ENCODE results near the gene PPP1R12C.
"Not testable (repeated sequence)": the region's sequence is repeated elsewhere in the genome, so short reads cannot be mapped to it uniquely, and the experiment has no call there.

Gene PPP1R12C

DNA sequence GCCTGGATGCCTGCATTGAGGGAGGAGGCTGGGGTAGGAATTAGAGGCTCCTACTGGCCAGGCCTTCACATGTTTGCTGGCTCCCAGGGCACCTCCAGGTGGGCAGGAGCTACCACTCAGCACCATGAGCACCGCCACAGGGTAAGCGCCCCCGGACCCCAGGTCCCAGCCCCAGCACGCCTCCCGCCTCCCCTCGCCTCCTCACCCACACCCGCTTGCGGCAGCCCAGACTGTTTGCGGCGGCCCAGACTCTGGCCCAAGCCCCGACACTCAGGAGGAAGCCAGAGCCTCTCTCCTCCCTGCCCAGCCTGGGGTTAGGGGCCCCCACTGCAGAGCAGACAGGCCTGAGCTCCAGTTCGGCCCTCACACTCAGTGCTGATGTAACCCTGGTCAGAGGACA lies 41.1 kb downstream of the PPP1R12C start:
- DNase-seq (ENCODE audit: low read depth, low spot score), result no peak

DNA sequence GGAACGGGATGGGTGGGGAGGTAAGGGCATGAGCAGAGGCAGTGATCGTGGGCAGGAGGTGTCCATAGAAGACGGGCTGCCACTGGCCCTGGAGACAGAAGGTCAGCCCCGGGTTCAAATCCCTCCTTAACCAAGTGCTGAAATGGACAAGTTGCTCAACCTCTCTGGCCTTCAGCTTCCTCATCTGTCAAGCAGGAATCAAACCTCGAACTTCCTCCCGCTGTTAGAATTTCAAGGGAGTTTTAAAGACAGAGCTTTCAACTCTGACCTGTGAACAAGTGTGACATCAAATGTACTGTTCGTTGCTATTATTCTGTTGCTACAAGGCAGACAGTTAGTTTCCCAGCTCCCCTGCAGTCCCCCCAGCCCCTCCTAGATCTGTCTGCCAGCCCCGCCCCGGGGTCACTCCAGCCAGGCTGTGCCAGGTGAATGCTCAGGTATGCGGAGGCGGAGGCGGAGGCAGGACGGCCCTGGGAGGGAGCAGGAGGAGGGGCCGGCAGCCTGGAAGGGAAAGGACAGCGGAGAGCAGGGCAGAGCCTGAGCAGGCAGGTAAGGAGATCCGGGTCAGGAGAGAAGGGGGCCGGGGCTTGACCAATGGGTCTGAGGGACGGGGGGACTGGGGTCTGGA lies 42.0 kb downstream of the PPP1R12C start, which contains the start of gene EPS8L1:
TSS of gene EPS8L1 (plus strand) at position 499 of the 628 bp plus-strand sequence. CDS start 576 bp downstream, outside the sequence.
- no peak for DNase-seq (ENCODE audit: low read depth, low spot score)

DNA sequence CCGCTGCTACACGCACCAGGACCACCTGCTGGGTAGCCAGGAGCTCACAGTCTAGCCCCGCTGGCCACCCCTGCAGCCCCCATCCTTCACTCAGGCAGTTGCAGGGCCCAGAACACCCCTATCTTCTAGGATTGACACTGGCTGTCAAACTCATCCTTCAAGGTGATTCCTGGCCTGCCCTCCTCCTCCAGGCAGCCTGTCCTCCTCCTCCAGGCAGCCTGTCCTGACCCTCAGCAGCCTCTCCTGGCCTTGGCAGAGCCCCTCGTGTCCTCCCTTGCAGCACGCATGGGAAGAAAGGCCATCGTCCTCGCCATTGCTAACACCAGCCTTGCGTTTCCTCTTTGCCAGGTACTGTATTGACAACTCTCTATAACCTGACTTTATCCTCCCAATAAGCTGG lies 45.5 kb downstream of the PPP1R12C start:
- DNase-seq (ENCODE audit: low read depth, low spot score), result no peak

DNA sequence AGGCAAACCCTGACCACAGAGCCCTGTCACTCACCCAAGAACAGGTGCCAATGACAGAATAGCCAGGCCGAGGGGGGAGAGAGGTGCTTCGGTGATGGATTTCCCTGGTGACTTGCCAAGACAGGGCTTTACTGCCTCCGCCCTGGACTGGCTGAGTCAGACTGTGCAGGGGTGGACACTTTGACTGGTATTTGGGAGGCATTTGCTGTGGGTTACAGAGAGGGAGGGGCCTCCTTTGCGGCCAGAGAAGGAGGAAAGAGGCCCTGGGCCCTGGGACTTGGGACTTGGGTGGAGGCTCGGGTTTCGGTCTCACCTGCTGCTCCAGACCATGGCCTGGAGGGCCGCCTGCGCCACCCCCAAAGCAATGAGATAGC lies 46.3 kb downstream of the PPP1R12C start:
- no peak for DNase-seq (ENCODE audit: low read depth, low spot score)

DNA sequence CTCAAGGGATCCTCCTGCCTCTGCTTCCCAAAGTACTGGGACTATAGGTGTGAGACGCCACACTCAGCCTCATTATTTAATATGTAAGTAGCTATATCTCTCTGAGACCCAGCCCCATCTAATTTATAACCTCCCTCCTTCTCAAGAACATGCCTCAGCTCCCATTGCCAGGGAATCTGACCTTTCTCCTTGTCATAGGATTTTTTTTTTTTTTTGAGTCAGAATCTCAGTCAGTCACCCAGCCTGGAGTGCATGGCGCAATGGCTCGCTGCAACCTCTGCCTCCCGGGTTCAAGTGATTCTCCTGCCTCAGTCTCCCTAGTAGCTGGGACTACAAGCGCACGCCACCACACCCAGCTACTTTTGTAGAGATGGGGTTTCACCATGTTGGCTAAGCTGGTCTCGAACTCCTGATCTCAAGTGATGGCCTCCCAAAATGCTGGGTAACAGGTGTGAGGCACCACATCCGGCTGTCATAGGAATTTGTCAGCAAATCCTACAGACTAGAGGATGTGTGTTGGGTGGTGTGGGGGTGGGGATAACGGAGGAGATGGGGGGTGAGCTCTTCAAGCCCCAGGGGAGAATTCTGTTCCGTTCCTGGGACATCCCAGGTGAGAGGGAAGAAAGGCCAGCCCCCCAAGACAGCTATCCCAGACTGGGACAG lies 46.8 kb downstream of the PPP1R12C start:
- no peak for DNase-seq (ENCODE audit: low read depth, low spot score)

DNA sequence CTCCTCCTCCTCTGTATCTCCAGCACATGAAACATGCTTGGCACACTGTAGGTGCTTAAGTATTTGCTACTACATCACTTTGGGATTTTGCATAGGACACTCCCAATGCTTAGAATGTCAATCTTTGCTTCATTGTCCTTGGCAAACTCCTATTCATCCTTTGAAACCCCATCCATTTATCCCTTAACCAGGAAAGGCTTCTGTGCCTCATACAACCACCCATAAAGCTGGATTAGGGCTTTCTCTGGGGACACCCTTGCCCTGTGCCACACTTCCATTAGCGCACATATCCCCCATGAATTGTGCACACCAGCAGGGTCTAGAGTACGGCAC lies 47.6 kb downstream of the PPP1R12C start:
- no peak for DNase-seq (ENCODE audit: low read depth, low spot score)

DNA sequence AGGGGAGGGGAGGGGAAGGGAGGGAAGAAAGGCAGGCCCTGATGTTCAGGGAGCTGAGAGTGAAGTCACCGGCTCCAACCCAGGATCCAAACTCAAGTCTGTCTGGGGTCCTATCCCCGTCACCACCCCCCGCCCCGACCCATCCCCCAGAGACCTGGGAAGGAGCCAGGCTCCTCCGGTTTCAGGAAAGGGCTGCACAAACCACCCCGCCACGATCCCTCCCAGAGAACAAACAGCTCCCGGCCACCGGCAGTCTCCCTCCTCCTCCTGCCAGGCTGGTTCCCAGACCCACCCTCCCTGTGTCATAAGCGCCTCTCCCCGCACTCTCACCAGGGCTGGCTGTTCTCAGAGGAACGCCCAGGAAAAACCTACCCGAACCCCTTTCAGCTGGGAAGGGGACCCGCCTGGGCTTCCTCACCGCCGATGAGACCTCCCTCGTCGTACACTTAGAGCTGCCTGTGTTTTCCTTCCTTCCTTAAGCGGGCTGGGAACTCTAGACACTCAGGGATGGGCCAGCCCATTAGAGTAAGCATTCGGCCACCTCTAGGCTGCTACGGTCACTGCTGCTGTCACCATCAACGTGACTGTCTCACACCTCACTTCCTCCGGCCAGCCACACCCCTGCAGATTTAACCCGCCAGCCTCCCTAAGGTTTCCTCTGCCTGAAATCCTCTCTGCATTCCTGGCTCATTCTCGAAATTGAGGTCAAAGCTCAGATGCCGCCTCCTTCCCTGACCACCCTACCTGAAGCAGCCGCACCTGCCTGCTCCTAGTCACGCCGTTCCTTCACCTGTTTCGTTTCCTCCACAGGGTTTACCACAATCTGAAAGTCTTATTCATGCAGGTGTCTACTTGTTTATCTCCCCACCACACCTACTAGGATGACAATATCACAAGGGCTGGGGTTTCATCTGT lies 48.2 kb downstream of the PPP1R12C start:
- DNase-seq (ENCODE audit: low read depth, low spot score), result no peak

DNA sequence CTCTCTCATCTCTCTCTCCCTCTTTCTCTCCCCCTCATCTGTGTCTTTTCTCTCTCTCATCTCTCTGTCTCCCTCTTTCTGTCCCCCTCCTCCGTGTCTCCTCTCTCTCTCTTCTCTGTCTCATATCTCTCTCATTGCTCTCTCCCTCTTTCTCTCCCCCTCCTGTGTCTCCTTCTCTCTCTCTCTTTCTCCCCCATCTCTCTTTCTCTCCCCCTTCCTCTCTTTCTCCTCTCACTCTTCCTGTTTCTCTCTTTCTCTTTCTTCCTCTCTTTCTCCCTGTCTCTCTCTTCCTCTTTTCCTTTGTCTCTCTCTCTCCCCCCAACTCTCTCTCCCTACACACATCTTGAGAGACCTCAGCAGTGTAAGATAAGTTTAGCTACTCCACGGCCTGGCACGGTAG lies 49.6 kb downstream of the PPP1R12C start:
- no peak for DNase-seq (ENCODE audit: low read depth, low spot score)

DNA sequence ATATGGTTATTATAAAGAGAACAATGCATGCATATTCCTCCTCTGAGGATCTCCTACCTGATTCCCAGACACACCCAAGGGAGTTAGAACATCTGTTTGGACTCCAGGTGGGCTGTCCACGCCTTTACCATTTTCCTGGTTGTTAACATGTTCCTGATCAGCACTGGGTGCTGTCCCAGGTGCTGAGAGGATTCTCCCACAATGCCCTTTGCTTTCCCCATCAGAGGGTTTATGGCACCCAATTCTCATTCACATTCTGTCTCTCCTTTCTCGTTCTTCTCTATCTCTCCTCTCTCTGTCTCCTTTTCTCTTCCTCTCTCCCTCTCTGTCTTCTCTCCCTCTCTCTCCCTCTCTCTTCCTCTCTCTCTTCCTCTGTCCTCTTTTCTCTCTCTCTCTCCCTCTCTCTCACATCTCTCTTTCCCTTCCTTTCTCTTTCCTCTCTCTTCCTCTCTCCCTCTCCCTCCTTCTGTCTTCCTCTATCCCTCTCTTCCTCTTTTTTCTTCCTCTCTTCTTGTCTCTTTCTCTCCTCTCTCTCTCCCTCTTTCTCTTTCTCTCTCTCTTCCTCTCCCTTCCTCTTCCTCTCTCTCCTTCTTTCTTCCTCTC lies 51.2 kb downstream of the PPP1R12C start:
- no peak for DNase-seq (ENCODE audit: low read depth, low spot score)

DNA sequence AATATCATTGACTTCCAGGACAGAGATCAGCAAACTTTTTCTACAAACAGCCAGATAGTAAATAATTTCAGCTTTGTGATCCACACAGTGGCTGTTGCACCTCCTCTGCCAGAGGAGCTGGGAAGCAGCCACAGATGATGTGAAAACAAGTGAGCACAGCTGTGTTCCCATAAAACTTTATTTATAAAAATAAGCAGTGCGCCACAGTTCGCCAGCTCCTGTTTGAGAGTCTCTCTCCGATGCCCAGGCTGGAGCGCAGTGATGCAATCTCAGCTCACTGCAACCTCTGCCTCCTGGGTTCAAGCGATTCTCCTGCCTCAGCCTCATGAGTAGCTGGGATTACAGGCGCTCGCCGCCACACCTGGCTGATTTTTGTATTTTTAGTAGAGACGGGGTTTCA lies 51.9 kb downstream of the PPP1R12C start:
- not testable (repeated sequence) for DNase-seq (ENCODE audit: low read depth, low spot score)

DNA sequence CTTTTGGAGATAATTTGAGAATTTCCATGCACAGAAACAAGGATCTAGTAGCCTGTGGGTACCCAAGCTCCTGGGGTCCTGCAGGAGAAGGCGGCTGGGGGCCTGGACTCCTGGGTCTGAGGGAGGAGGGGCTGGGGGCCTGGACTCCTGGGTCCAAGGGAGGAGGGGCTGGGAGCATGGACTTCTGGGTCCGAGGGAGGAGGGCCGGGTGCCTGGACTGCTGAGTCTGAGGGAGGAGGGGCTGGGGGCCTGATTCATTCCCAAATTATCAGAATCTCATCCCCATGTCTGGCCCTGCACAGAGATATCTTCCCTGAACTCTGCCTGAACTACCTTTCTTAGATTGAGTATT lies 54.0 kb downstream of the PPP1R12C start:
- no peak for DNase-seq (ENCODE audit: low read depth, low spot score)

DNA sequence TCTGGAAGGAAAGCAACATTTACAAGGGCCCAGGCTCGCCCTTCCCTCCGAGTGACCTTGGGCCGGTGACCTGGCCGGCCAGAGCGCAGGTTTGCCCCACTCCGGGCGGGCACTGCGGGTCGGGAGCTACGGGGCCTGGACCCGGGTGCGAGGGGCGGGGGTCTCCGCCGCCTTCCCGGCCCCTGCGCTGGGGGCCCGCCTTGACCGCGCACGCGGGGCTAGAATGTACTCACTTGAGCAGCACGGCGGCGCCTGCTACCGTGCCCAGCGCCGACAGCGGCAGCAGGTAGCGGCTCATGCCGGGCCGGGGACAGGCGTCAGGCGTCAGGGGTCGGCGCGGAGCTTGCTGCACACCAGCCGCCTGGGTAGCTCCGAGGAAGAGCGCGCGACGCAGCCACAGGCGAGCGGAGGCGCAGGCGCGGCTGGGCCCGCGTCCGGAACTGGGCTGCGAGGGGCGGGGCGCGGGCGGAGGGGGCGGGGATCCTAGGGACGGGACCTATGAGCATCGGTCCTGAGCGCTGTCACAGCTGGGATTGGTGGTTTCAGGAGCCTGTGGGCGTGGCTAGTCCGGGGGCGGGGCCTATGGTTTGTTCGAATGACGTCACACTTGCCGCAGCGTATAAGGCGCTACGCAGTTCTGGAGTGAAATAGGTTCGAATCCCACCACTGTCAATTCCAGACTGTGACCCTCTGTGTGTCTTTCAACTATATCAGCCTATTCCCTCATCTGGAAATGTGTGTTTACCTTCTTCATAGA lies 54.5 kb downstream of the PPP1R12C start, which contains the start of gene RDH13:
TSS of gene RDH13 (minus strand) at position 414 of the 757 bp plus-strand sequence. CDS start at position 298, 116 bp downstream.
- DNase-seq (ENCODE audit: low read depth, low spot score), result peak; percentile 99

DNA sequence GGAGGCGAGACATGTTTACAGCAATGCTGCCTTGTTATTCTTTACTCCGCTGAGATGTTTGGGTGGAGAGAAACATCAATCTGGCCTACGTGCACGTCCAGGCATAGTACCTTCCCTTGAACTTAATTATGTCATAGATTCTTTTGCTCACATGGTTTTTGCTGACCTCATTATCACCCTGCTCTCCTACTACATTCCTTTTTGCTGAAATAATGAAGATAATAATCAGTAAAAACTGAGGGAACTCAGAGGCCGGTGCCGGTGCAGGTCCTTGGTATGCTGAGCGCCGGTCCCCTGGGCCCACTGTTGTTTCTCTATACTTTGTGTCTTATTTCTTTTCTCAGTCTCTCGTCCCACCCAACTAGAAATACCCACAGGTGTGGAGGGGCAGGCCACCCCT lies 57.1 kb downstream of the PPP1R12C start:
- DNase-seq (ENCODE audit: low read depth, low spot score), result not testable (repeated sequence)

DNA sequence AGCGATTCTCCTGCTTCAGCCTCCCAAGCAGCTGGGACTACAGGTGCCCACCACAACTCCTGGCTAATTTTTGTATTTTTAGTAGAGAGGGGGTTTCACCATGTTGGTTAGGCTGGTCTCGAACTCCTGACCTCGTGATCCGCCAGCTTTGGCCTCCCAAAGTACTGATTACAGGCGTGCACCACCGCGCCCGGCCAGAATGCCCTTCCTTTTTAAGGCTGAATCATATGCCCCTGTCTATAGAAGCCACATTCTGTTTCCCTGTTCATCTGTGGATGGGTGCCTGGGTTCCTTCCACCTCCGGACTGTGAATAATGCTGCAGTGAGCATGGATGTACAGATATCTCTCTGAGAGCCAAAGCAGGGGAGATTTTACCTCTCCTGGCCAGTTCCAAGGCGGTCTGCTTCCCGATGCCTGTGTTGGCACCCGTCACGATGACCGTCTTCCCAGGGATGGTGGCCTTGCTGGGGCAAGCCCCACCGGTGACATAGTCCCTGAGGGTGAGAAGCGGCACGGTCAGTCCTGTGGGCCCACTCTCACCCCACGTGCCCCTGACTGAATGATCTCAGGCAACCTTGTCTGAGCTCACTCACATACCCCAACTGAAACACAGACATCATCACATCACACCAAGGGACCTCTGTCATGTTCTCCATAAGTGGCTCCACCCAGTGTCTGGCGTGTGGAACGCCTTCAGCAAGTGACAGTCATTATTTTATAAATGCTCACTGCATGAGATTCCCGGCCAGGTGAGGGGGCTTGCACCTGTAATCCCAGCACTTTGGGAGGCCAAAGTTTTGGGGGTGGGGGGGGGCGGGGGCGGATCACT lies 58.4 kb downstream of the PPP1R12C start:
- DNase-seq (ENCODE audit: low read depth, low spot score), result no peak

DNA sequence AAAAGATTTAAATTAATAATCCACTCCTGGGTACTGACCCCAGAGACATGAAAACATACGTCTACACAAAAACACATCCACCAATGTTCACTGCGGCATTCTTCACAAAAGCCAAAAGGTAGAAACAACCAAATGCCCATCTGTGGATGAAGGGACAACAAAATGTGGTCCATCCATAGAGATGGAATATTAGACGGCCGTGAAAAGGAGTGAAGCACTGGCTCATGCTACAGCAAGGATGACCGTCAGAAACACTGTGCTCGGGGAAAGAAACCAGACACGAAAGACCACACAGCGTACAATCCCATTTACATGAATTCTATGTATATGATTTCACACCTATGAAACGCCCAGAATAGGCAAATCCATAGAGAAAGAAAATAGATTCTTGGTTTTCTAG lies 60.6 kb downstream of the PPP1R12C start:
- DNase-seq (ENCODE audit: low read depth, low spot score), result no peak

DNA sequence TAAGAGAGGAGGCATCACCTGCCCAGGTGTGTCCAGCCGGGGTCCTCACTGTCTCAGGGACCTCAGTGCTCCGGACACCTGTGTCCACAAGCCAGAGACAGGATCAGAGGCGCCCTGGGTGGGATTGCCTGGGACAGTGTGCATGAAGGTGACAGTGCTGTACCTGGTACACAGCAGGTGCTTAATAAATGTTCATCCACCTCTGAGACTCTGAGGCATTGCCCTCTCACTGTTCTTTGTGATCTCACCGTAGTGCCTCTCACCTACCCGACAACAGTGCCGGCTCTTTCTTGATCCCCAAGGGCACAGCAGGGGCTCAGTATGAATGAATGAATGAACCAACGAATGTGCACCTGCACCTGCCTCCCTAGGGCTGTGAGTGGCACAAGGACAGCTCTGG lies 63.7 kb downstream of the PPP1R12C start:
- no peak for DNase-seq (ENCODE audit: low read depth, low spot score)

DNA sequence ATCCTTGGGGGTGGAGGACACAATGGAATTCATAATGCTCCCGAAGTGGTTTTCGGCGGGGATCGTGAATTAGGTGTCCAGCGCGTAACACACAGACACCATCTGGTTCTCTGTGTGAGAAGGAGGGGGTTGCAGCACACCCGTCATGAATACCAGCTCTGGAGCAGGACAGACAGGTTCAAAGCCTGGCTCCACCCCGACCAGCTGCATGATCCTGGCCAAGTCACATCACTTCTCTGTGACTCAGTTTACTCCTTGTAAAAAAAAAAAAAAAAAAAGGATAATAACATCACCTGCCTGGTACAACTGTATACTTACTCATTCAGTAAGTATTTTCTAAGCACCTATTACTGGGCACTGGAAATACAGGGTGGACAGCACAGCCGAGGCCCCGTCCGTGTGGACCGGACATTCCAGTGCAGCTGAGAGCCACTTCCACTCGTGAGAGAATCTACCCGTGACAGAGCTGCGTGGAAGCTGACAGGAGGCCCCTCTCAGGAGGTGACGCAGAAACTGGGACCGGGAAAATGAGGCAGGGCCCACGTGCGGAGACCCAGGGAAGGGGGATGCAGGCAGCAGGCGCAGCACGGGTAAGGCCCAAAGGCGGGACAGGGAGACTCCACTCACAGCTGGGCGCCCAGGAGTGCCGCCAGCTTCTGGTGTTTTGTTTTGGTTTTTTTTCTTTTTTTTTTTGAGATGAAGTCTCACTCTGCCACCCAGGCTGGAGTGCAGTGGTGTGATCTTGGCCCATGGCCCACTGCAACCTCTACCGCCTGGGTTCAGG lies 66.5 kb downstream of the PPP1R12C start:
- DNase-seq (ENCODE audit: low read depth, low spot score), result no peak

DNA sequence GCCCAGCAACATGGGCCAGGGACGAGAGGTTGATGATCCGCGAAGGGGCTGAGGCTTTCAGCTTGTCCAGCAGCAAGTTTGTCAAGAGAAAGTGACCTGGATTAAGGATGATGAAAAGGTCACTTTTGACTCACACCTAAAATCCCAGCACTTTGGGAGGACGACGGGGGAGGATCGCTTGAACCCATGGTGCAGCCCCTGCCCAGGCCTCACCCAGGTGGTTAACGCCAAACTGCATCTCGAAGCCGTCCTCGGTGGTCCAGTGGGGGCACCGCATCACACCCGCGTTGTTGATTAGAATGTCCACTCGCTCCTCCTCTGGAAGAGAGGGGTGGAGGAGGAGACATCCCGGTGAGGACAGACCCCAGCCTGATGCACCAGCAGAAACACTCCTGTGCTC lies 69.0 kb downstream of the PPP1R12C start:
- DNase-seq (ENCODE audit: low read depth, low spot score), result no peak

DNA sequence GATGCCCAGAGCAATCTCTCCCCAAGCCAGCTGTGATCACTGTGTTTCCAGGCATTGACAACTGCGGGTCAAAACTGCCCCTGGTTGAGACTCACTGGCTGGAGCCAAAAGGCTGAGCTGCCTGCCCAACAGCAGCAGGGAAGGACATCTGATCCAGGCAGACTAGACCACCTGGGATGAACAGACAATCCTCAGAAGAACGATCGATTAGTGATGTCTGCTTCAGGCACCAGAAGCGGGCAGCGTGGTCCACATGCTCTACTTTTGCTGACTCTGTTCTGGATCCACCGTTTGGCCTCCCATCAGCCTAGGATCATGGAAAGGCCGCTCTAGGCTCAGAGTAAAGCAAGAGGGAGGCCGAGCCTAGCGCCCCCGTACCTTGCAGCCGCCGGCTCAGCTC lies 69.5 kb downstream of the PPP1R12C start:
- no peak for DNase-seq (ENCODE audit: low read depth, low spot score)

Measured in activated naive CD8-positive, alpha-beta T cell treated with anti-CD3 and anti-CD28 coated beads, Interleukin-2, amount 50 U/mL, for 16 hours (primary cell).